Measurements from ENCODE around the gene CCNF.

CCNF gene

GRCh38 chr16:2415085-2415484 is 14.2 kb upstream of the CCNF start:
- Histone ChIP-seq H3K27me3 (ENCODE audit: insufficient read depth, low read depth, severe bottlenecking) (no peaks in the 10 kb centered on the region), H3K36me3 (no peaks in the 10 kb centered on the region), H3K4me3 (ENCODE audit: low read depth, low read length) (no peak overlapping the region), H3K27ac (no peak overlapping the region), H3K9me3 (ENCODE audit: severe bottlenecking) (no peaks in the 10 kb centered on the region)
- DNase-seq, result no peak
- no peak for TF ChIP-seq CTCF (IDR thresholded peaks at IDR 0.05; ENCODE audit: low read depth, low read length)

DNA sequence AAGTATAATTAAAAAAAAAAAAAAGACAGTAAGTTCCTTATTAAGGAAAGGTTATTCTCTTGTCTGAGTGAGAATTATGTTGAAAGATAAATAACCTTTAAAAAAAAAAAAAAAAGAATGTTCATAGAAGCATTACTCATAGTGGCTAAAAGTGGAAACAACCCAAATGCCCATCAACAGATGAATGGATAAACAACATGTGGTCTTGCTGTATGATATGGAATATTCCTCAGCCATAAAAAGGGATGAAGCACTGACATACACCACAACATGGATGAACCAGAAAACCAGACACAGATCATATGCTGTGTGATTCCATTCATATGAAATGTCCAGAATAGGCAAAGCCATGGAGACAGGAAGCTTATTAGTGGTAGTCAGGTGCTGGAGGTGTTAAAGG is 9.2 kb upstream of the CCNF start:
- no peak overlapping the region for H3K4me3 ChIP-seq (ENCODE audit: low read depth, low read length)

GRCh38 chr16:2422123-2422867 is 7.0 kb upstream of the CCNF start:
- Histone ChIP-seq H3K4me3 (ENCODE audit: low read depth, low read length) (no peak overlapping the region), H3K27ac (peak overlapping the region; percentile 26; the same call in 1 of the 2 replicates), H3K9me3 (ENCODE audit: severe bottlenecking) (no peaks in the 10 kb centered on the region), H3K36me3 (no peaks in the 10 kb centered on the region), H3K27me3 (ENCODE audit: insufficient read depth, low read depth, severe bottlenecking) (no peaks in the 10 kb centered on the region)
- no peak for DNase-seq
- TF ChIP-seq CTCF (IDR thresholded peaks at IDR 0.05; ENCODE audit: low read depth, low read length), result no peak

More for the DNA sequence above, 9.2 kb upstream of the CCNF start:
- TF ChIP-seq CTCF (IDR thresholded peaks at IDR 0.05; ENCODE audit: low read depth, low read length), result no peak
- H3K36me3 ChIP-seq, result no peaks in the 10 kb centered on the region
- no peaks in the 10 kb centered on the region for H3K9me3 ChIP-seq (ENCODE audit: severe bottlenecking)
- H3K27me3 ChIP-seq (ENCODE audit: insufficient read depth, low read depth, severe bottlenecking), result no peaks in the 10 kb centered on the region
- H3K27ac ChIP-seq, result no peak overlapping the region
- DNase-seq, result no peak

GRCh38 chr16:2424061-2425007 is 4.9 kb upstream of the CCNF start:
- TF ChIP-seq CTCF (IDR thresholded peaks at IDR 0.05; ENCODE audit: low read depth, low read length), result no peak
- Histone ChIP-seq H3K4me3 (ENCODE audit: low read depth, low read length) (no peak overlapping the region), H3K27me3 (ENCODE audit: insufficient read depth, low read depth, severe bottlenecking) (no peaks in the 10 kb centered on the region), H3K36me3 (no peaks in the 10 kb centered on the region), H3K27ac (no peak overlapping the region), H3K9me3 (ENCODE audit: severe bottlenecking) (no peaks in the 10 kb centered on the region)
- DNase-seq, result no peak

DNA sequence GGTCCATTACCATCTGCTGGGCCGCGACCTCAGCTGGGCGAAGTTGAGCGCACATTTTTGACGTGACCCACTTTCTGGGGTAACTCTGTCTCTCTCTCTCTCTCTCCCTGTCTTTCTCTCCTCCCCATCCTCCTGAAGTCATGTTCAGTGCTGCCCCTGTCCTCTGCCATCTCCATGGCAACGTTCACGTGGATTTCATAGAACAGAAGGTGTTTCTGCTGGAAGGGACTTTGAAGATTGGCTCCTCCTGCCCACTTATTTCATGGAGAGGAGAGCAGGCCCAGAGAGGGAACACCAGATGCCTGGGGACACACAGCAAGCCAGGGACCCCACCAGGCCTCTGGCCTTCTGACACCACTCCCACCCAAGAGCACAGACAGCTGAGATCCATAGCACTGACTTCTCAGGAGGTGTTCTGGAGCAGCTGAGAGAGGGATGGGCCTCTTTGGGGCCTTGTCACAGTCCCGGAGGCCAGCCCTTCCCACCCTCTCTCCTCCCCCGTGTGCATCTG is 4.2 kb upstream of the CCNF start:
- Histone ChIP-seq H3K4me3 (ENCODE audit: low read depth, low read length) (no peak overlapping the region), H3K36me3 (no peaks in the 10 kb centered on the region), H3K9me3 (ENCODE audit: severe bottlenecking) (no peaks in the 10 kb centered on the region), H3K27me3 (ENCODE audit: insufficient read depth, low read depth, severe bottlenecking) (no peaks in the 10 kb centered on the region), H3K27ac (no peak overlapping the region)
- TF ChIP-seq CTCF (IDR thresholded peaks at IDR 0.05; ENCODE audit: low read depth, low read length), result no peak
- no peak for DNase-seq

All from WERI-Rb-1 (cell line).